GM10847 (cell line): ENCODE data around the gene AP2A1.

Experiments
- POLR2A ChIP-seq: IDR thresholded peaks from 2 replicates; pipeline ENCODE4 v1.6.1; 2011; ENCODE audit not compliant: insufficient read length; ENCODE audit errors: extremely low read depth

Gene AP2A1

GRCh38 chr19:49801401-49801888, 34.6 kb downstream of the AP2A1 start:
- TF ChIP-seq POLR2A, result no peak

- no peak for TF ChIP-seq POLR2A
Measured at GRCh38 chr19:49801966-49802661, 35.3 kb downstream of the AP2A1 start.

GRCh38 chr19:49802836-49803528, 36.2 kb downstream of the AP2A1 start:
- no peak for TF ChIP-seq POLR2A

GRCh38 chr19:49803529-49803856, 36.7 kb downstream of the AP2A1 start:
- TF ChIP-seq POLR2A, result no peak

- no peak for TF ChIP-seq POLR2A
Measured at GRCh38 chr19:49805822-49806619, 39.2 kb downstream of the AP2A1 start.

GRCh38 chr19:49806620-49806959, 39.8 kb downstream of the AP2A1 start:
- no peak for TF ChIP-seq POLR2A

- no peak for TF ChIP-seq POLR2A
Measured at GRCh38 chr19:49807058-49807903, 40.5 kb downstream of the AP2A1 start.

- TF ChIP-seq POLR2A, result no peak
Measured at GRCh38 chr19:49807904-49808675, 41.3 kb downstream of the AP2A1 start.

- TF ChIP-seq POLR2A, result no peak
Measured at GRCh38 chr19:49808711-49809159, 41.9 kb downstream of the AP2A1 start.

- TF ChIP-seq POLR2A, result no peak
Measured at GRCh38 chr19:49809160-49809940, 42.5 kb downstream of the AP2A1 start.

- TF ChIP-seq POLR2A, result no peak
Measured at GRCh38 chr19:49809941-49810389, 43.2 kb downstream of the AP2A1 start.

GRCh38 chr19:49811328-49811727, 44.5 kb downstream of the AP2A1 start:
- TF ChIP-seq POLR2A, result no peak

- no peak for TF ChIP-seq POLR2A
Measured at GRCh38 chr19:49812452-49812996, 45.7 kb downstream of the AP2A1 start.
